ENCODE measurements around the gene NOL12.

NOL12 gene

GRCh38 chr22:37658133-37659065 lies 27.7 kb upstream of the NOL12 start, which contains the start of gene PDXP:
TSS of gene PDXP (plus strand) at chr22:37658723. CDS start at chr22:37658783, 60 bp downstream.
- Histone ChIP-seq H3K27ac (ENCODE audit: extremely low read depth, low read depth, low read length) (peak within 1 kb of the TSS; percentile 90), H3K36me3 (ENCODE audit: control insufficient read depth in 2 of 2, insufficient read depth in 1 of 2, low read length in 2 of 2) (peaks cover 0 to 16% of the 10 kb centered on the region in 2 experiments; a peak in 2 of 3 replicates), H3K4me3 (ENCODE audit: low read depth, low read length) (peak within 1 kb of the TSS; percentile 85), H3K4me1 (ENCODE audit: control insufficient read depth, insufficient read depth, low read length) (peaks cover 12% of the 10 kb centered on the region), H3K9me3 (ENCODE audit: control insufficient read depth, insufficient read depth, low read depth, low read length) (no peaks in the 10 kb centered on the region)
- ChIA-PET CTCF (interaction anchor here (0.6 to 7.0 kb wide), 17 partner anchors 10 to 1248 kb away, joined by 3 to 138 read pairs (median 4); partner anchors contain the start of genes GGA1 and LGALS1), POLR2A (interaction anchor here (0.6 to 6.5 kb wide), 33 partner anchors 10 to 1711 kb away, joined by 3 to 85 read pairs (median 5); partner anchors contain the start of genes ANKRD54, C22orf23, EIF3L and GGA1)
- TF ChIP-seq ZNF596 (tag by site-specific recombination; IDR thresholded peaks at IDR 0.05): 0 out of 2 replicates have a peak, but pooled peaks have one; percentile 37
- peak; percentile 40; the same call in 1 of the 2 replicates for TF ChIP-seq ZNF660 (tag by site-specific recombination; IDR thresholded peaks at IDR 0.05)
- TF ChIP-seq PRDM10 (tag by site-specific recombination; IDR thresholded peaks at IDR 0.05): peak; percentile 34
- no peak for TF ChIP-seq HIC1 (tag by site-specific recombination; IDR thresholded peaks at IDR 0.05)
- no peak for TF ChIP-seq ZNF423 (tag by site-specific recombination; IDR thresholded peaks at IDR 0.05)
- no peak for TF ChIP-seq ZNF561 (tag by site-specific recombination; IDR thresholded peaks at IDR 0.05; ENCODE audit: borderline replicate concordance)
- TF ChIP-seq ZSCAN30 (tag by site-specific recombination; IDR thresholded peaks at IDR 0.05): peak; percentile 30; the same call in 1 of the 2 replicates
- TF ChIP-seq ZNF473 (tag by site-specific recombination; IDR thresholded peaks at IDR 0.05): no peak
- peak; percentile 84 for TF ChIP-seq ZNF335 (tag by site-specific recombination; conservative IDR thresholded peaks at IDR 0.05)
- TF ChIP-seq IKZF3 (tag by site-specific recombination; IDR thresholded peaks at IDR 0.05): 0 out of 2 replicates have a peak, but pooled peaks have one; percentile 24
- no peak for TF ChIP-seq ZNF311 (tag by site-specific recombination; IDR thresholded peaks at IDR 0.05; ENCODE audit: borderline replicate concordance)
- TF ChIP-seq ZNF629 (tag by site-specific recombination; IDR thresholded peaks at IDR 0.05): no peak
- no peak for TF ChIP-seq ZNF398 (tag by site-specific recombination; IDR thresholded peaks at IDR 0.05)
- TF ChIP-seq ZSCAN5A (tag by site-specific recombination; IDR thresholded peaks at IDR 0.05): no peak
- no peak for TF ChIP-seq ZSCAN18 (tag by site-specific recombination; IDR thresholded peaks at IDR 0.05)
- TF ChIP-seq ZNF76 (tag by site-specific recombination; IDR thresholded peaks at IDR 0.05; ENCODE audit: borderline replicate concordance, low read depth): peak; percentile 26; the same call in 1 of the 2 replicates
- peak; percentile 62; the same call in 1 of the 2 replicates for TF ChIP-seq SP3 (tag by site-specific recombination; IDR thresholded peaks at IDR 0.05)
- no peak for TF ChIP-seq ZNF184 (tag by site-specific recombination; IDR thresholded peaks at IDR 0.05)
- TF ChIP-seq HOXC10 (CRISPR knock-in tag; IDR thresholded peaks at IDR 0.05): 0 out of 2 replicates have a peak, but pooled peaks have one; percentile 26
- TF ChIP-seq ZNF626 (tag by site-specific recombination; IDR thresholded peaks at IDR 0.05): no peak
- peak; percentile 100 for TF ChIP-seq SP2 (tag by site-specific recombination; IDR thresholded peaks at IDR 0.05)
- TF ChIP-seq MZF1 (tag by site-specific recombination; IDR thresholded peaks at IDR 0.05; ENCODE audit: borderline replicate concordance): no peak
- TF ChIP-seq ZBTB26 (tag by site-specific recombination; optimal IDR thresholded peaks at IDR 0.05): peak; percentile 23
